PC-9 (cell line): Measurements from ENCODE around the gene ZMIZ1.

ENCODE experiments used
- CTCF ChIP-seq: fragments of 200-600 bp; sonication (generic); conservative IDR thresholded peaks from 2 replicates; pipeline ENCODE4 v1.6.1; 2017; ENCODE audit warnings: mixed run types, antibody characterized with exemption, mild to moderate bottlenecking, moderate library complexity
- EZH2 ChIP-seq: fragments of 200-600 bp; sonication (generic); IDR thresholded peaks from 2 replicates; pipeline ENCODE4 v1.8.0; 2017; ENCODE audit warnings: antibody characterized with exemption, low read depth

DNA sequence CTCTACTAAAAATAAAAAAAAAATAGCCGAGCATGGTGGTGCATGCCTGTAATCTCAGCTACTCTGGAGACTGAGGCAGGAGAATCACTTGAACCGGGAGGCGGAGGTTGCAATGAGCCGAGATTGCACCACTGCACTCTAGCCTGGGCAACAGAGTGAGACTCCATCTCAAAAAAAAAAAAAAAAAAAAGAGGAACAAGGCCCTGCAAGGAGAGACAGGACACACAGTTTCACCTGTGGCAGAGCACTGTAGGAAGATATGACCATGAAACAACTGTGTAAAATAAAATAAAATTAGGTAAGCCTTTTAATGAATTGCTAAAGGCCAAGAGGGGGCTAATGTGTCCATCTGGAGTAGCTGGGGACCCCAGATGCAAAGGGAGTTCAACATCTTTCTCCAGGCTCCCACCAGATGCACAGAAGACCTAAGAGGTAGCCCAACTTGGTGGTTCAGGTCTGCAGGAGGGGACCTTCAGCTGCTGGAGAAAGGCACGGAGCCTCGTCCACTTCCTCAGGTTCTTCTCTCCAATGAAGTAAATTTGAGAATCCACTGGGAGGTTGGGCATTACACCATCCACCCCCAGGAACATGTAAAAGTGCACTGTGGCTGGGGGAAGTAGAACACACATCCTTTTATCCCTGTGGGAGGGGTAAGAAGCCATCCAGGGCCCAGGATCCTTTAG lies 291.2 kb downstream of the ZMIZ1 start:
- TF ChIP-seq EZH2 (no peak), CTCF (no peak)
